Uterus (tissue), 4 donors: ENCODE results near the gene SLF1. TPM values are rescaled to one million over a fixed set of nuclear protein-coding genes. Genes with fewer than 3 reads are reported as not detected.

Experiments
- DNase-seq, 2 donors: peaks; one replicate each; pipeline ENCODE4 v3.0.0-alpha.2; 2019 to 2020
- H3K27ac ChIP-seq, 2 donors: fragments of 200-600 bp; sonication (generic); 1 replicate in 1 of 2; 2 replicates in 1 of 2; pipeline ENCODE4 v1.5.1; 2016 to 2018
- H3K27me3 ChIP-seq, 2 donors: fragments of 200-600 bp; sonication (generic); one replicate each; pipeline ENCODE4 v1.5.1; 2018 to 2019; ENCODE audit warnings: control low read depth in 1 of 2
- H3K36me3 ChIP-seq, 2 donors: fragments of 200-600 bp; sonication (generic); one replicate each; pipeline ENCODE4 v1.5.1; 2019; ENCODE audit warnings: control low read depth in 1 of 2
- H3K4me1 ChIP-seq, 2 donors: fragments of 200-600 bp; sonication (generic); one replicate each; pipeline ENCODE4 v1.5.1; 2018 to 2019; ENCODE audit warnings: control low read depth in 1 of 2
- H3K4me3 ChIP-seq, 2 donors: fragments of 200-600 bp; sonication (generic); 1 replicate in 1 of 2; 2 replicates in 1 of 2; pipeline ENCODE4 v1.5.1; 2018 to 2019; ENCODE audit warnings: mild to moderate bottlenecking in 1 of 2
- H3K9me3 ChIP-seq, 2 donors: fragments of 200-600 bp; sonication (generic); one replicate each; pipeline ENCODE4 v1.5.1; 2019; ENCODE audit warnings: control low read depth in 1 of 2
- CTCF ChIP-seq, 4 experiments: fragments of 200-600 bp in 2 of 4; fragments of 450-650 bp in 2 of 4; sonication (generic) in 2 of 4; IDR thresholded peaks; one replicate each; pipeline ENCODE4 v1.5.1; 2016 to 2019; ENCODE audit warnings: antibody characterized with exemption in 4 of 4, mild to moderate bottlenecking in 2 of 4, moderate library complexity in 1 of 4
- POLR2A ChIP-seq, 2 donors: fragments of 450-650 bp; IDR thresholded peaks; one replicate each; pipeline ENCODE4 v1.6.1; 2016; ENCODE audit warnings: antibody characterized with exemption in 2 of 2, mild to moderate bottlenecking in 1 of 2, moderate library complexity in 1 of 2
- intact Hi-C: fragments of 100-400 bp; cut with DNase I; formaldehyde crosslinking; loops from one replicate; pipeline ENCODE4 v1.15.1; 2023; ENCODE audit warnings: low total_unique reads
- total RNA-seq, 4 donors: library from RNA; depleted of rRNA in 3 of 4; stranded (reverse); fragments of >200 nt in 3 of 4; gene quantifications; one replicate each; pipeline versions ENCODE4 v1.1.0 to v1.2.4, GENCODE V29; 2014 to 2023
- donor health status: DM: yes; HTN: yes; CAD: no.

SLF1 gene
- total RNA-seq, 4 donors from 2014 or later: 5.0 to 18.2 (median 11.8) TPM

DNA sequence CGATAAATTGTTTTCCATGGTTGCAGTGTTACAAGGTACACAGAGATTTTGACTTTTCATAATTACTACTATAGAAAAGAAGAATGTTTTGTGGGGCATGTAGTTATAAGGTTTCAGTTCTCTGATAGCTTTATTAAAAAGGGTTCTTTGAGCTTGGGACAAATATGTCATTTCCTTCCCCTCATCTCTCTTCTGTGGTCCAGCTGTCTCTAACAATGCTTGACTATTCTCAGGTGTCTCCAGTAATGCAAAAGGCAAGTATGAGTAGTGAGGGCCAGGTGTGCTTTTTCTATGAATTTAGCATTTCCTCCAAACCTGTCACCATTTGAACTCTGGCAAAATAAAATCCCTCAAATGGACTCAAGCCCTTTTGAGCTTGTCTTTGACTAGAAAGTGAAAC lies 84.3 kb downstream of the SLF1 start:
- no peaks in the 10 kb centered on the region for H3K36me3 ChIP-seq
- no peaks in the 10 kb centered on the region for H3K4me1 ChIP-seq
- H3K4me3 ChIP-seq: no peak overlapping the region
- intact Hi-C loops: no loop called here
- H3K27ac ChIP-seq: no peak overlapping the region
- no peak for DNase-seq
- H3K9me3 ChIP-seq: no peaks in the 10 kb centered on the region
- TF ChIP-seq POLR2A (IDR thresholded peaks at IDR 0.05): no peak
- no peak for TF ChIP-seq CTCF (IDR thresholded peaks at IDR 0.05)
- no peaks in the 10 kb centered on the region for H3K27me3 ChIP-seq

DNA sequence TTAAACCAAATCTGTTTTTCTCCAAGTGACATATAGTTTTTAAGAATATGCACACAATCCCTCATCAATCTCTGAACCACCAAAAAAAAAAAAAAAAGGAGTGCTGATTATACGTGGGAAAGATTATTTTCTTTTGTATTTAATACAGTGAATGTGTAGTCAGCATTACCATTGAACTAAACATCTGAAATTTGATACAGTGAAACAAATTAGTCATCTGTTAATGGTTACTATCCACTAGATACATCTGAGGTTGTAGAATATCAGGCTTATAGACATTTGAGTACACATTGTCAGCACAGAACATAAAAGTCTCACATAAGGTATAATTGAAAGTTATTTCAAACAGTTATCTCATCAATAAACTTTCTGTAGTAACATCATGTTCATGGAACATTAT lies 87.0 kb downstream of the SLF1 start:
- Histone ChIP-seq H3K4me1 (no peaks in the 10 kb centered on the region), H3K4me3 (no peak overlapping the region), H3K27me3 (no peaks in the 10 kb centered on the region), H3K27ac (no peak overlapping the region), H3K36me3 (no peaks in the 10 kb centered on the region), H3K9me3 (no peaks in the 10 kb centered on the region)
- no peak for DNase-seq
- TF ChIP-seq POLR2A (IDR thresholded peaks at IDR 0.05) (no peak), CTCF (IDR thresholded peaks at IDR 0.05) (no peak)
- intact Hi-C loops: no loop called here

DNA sequence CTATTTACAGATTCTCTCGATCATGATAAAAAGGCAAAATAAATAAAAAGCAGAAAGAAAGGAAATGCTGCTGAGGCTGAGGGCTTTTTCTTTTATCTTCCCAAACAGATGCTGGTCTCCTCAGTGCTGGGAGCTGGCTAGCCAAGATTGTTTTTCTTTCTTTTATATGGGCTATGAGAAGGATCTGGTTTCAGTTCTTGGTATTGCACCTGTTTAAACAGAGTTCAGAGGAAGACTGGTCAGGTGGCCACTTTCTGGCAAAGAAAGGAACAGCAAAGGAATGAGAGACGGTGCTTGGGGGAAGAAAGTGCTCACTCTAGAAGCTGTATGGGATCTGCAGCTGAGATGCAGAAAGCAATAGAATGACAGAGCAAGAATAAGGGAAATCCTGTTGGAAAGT lies 88.9 kb downstream of the SLF1 start:
- H3K36me3 ChIP-seq: no peaks in the 10 kb centered on the region
- TF ChIP-seq CTCF (IDR thresholded peaks at IDR 0.05) (no peak), POLR2A (IDR thresholded peaks at IDR 0.05) (no peak)
- no peak overlapping the region for H3K4me3 ChIP-seq
- H3K27ac ChIP-seq: no peak overlapping the region
- no peaks in the 10 kb centered on the region for H3K27me3 ChIP-seq
- intact Hi-C loops: no loop called here
- H3K4me1 ChIP-seq: no peaks in the 10 kb centered on the region
- no peak for DNase-seq
- H3K9me3 ChIP-seq: no peaks in the 10 kb centered on the region

DNA sequence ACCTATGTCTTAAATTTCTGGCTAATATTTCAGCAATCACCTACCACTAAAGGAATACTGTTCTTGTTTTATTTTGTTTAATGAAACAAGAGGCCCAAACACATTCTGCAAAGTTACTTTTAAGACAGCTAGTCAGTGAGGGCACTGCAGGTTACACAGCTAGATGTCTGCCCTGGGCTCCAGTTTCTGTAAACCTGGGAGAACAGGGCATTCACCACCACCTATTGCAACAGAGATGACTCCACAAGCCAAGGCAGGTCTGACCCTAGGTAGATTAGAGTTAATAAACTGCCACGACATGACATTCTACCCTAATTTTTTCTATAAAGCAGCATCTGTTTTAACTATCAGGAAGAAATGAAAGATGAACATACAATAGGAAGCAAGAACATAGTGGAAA lies 90.8 kb downstream of the SLF1 start:
- intact Hi-C loops: no loop called here
- TF ChIP-seq POLR2A (IDR thresholded peaks at IDR 0.05) (no peak), CTCF (IDR thresholded peaks at IDR 0.05) (no peak)
- no peaks in the 10 kb centered on the region for H3K4me1 ChIP-seq
- no peaks in the 10 kb centered on the region for H3K9me3 ChIP-seq
- no peaks in the 10 kb centered on the region for H3K27me3 ChIP-seq
- H3K4me3 ChIP-seq: no peak overlapping the region
- no peak overlapping the region for H3K27ac ChIP-seq
- no peaks in the 10 kb centered on the region for H3K36me3 ChIP-seq
- no peak for DNase-seq

- intact Hi-C loops: no loop called here
- no peak for TF ChIP-seq POLR2A (IDR thresholded peaks at IDR 0.05)
- TF ChIP-seq CTCF (IDR thresholded peaks at IDR 0.05): no peak
Measured at GRCh38 chr5:94711785-94712184, 93.3 kb downstream of the SLF1 start.

More at GRCh38 chr5:94711785-94712184, 93.3 kb downstream of the SLF1 start:
- H3K9me3 ChIP-seq: no peaks in the 10 kb centered on the region
- H3K36me3 ChIP-seq: no peaks in the 10 kb centered on the region
- no peaks in the 10 kb centered on the region for H3K27me3 ChIP-seq
- no peak for DNase-seq
- no peaks in the 10 kb centered on the region for H3K4me1 ChIP-seq
- H3K27ac ChIP-seq: no peak overlapping the region
- H3K4me3 ChIP-seq: no peak overlapping the region
